ENCODE measurements around the gene ADARB1.

The ADARB1 gene

GRCh38 chr21:45071078-45071873, 3.1 kb upstream of the ADARB1 start:
- no peak overlapping the region for H3K4me2 ChIP-seq (ENCODE audit: low read length)
- no peak overlapping the region for H2AFZ ChIP-seq
- H3K36me3 ChIP-seq (ENCODE audit: control insufficient read depth, insufficient read depth, low read length), result no peaks in the 10 kb centered on the region
- H3K27me3 ChIP-seq (ENCODE audit: control insufficient read depth, insufficient read depth, low read length), result no peaks in the 10 kb centered on the region
- no peak overlapping the region for H3K4me3 ChIP-seq (ENCODE audit: low read depth, low read length)
- no peaks in the 10 kb centered on the region for H3K4me1 ChIP-seq
- H3K9ac ChIP-seq, result no peak overlapping the region
- H3K9me3 ChIP-seq (ENCODE audit: control insufficient read depth, low read length), result no peaks in the 10 kb centered on the region
- H3K27ac ChIP-seq, result no peak overlapping the region
- no peak for TF ChIP-seq CTCF (IDR thresholded peaks at IDR 0.05)
- no peaks in the 10 kb centered on the region for H3K79me2 ChIP-seq

- TF ChIP-seq CTCF (IDR thresholded peaks at IDR 0.05), result no peak
- Histone ChIP-seq H3K79me2 (no peaks in the 10 kb centered on the region), H3K4me2 (ENCODE audit: low read length) (no peak overlapping the region), H3K4me1 (no peaks in the 10 kb centered on the region), H2AFZ (no peak overlapping the region), H3K9ac (no peak overlapping the region), H3K36me3 (ENCODE audit: control insufficient read depth, insufficient read depth, low read length) (no peaks in the 10 kb centered on the region), H3K27ac (no peak overlapping the region), H3K9me3 (ENCODE audit: control insufficient read depth, low read length) (no peaks in the 10 kb centered on the region), H3K4me3 (ENCODE audit: low read depth, low read length) (no peak overlapping the region), H3K27me3 (ENCODE audit: control insufficient read depth, insufficient read depth, low read length) (no peaks in the 10 kb centered on the region)
Observed at GRCh38 chr21:45071874-45072737, 2.3 kb upstream of the ADARB1 start.

GRCh38 chr21:45072738-45073300, 1.6 kb upstream of the ADARB1 start:
- H3K27ac ChIP-seq, result no peak overlapping the region
- H3K9ac ChIP-seq, result no peak overlapping the region
- H3K36me3 ChIP-seq (ENCODE audit: control insufficient read depth, insufficient read depth, low read length), result no peaks in the 10 kb centered on the region
- no peaks in the 10 kb centered on the region for H3K27me3 ChIP-seq (ENCODE audit: control insufficient read depth, insufficient read depth, low read length)
- H3K4me2 ChIP-seq (ENCODE audit: low read length), result peak overlapping the region; percentile 77
- H2AFZ ChIP-seq, result no peak overlapping the region
- H3K4me3 ChIP-seq (ENCODE audit: low read depth, low read length), result no peak overlapping the region
- H3K4me1 ChIP-seq, result no peaks in the 10 kb centered on the region
- TF ChIP-seq CTCF (IDR thresholded peaks at IDR 0.05), result no peak
- H3K9me3 ChIP-seq (ENCODE audit: control insufficient read depth, low read length), result no peaks in the 10 kb centered on the region
- no peaks in the 10 kb centered on the region for H3K79me2 ChIP-seq

GRCh38 chr21:45073301-45074047, 906 bp upstream of the ADARB1 start:
- H2AFZ ChIP-seq, result peak overlapping the region; percentile 60
- no peaks in the 10 kb centered on the region for H3K36me3 ChIP-seq (ENCODE audit: control insufficient read depth, insufficient read depth, low read length)
- no peaks in the 10 kb centered on the region for H3K79me2 ChIP-seq
- no peaks in the 10 kb centered on the region for H3K4me1 ChIP-seq
- H3K9me3 ChIP-seq (ENCODE audit: control insufficient read depth, low read length), result no peaks in the 10 kb centered on the region
- no peak overlapping the region for H3K9ac ChIP-seq
- no peak overlapping the region for H3K27ac ChIP-seq
- peak overlapping the region; percentile 77 for H3K4me2 ChIP-seq (ENCODE audit: low read length)
- H3K27me3 ChIP-seq (ENCODE audit: control insufficient read depth, insufficient read depth, low read length), result no peaks in the 10 kb centered on the region
- peak overlapping the region; percentile 48 for H3K4me3 ChIP-seq (ENCODE audit: low read depth, low read length)
- TF ChIP-seq CTCF (IDR thresholded peaks at IDR 0.05), result no peak
